HuH-7.5 (cell line): ENCODE data around the gene JAKMIP2.
"Not testable (repeated sequence)": the region's sequence is repeated elsewhere in the genome, so short reads cannot be mapped to it uniquely, and the experiment has no call there.

Source experiments
- DNase-seq: peaks from one replicate; pipeline ENCODE4 v3.0.0; 2011; ENCODE audit warnings: low spot score

The JAKMIP2 gene

DNA sequence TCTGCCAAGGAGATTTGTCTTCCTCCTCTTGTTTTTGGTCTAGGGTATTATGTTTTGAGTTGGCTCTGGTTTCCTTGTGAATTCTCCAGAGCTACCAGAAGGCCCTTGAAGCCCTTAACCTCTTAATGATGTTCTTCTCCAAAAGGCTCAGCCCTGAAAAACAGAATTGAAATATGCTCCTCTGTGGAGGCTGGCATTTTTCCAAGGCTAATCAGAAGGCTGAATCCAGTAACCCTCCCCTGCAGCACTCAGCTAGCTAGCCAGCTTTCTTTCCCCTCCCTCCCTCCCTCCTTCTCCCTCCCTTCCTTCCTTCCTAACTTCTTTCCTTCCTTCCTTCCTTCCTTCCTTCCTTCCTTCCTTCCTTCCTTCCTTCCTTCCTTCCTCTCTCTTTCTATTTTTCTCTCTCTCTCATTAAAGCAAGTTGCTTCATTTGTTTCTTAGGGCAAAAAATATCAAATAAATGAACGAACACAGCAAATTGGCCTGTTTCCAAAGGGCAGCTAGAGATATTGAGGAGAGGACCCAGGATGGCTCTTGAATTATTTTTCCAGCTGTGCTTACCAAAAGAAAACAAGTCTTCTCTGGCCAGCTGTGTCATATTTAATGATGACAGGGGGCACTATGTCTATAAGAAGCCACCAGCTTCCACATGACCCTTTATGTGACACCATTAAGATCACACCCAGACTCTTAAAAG lies 38.7 kb downstream of the JAKMIP2 start:
- no peak for DNase-seq

- no peak for DNase-seq
Measured at GRCh38 chr5:147743012-147743411, 39.5 kb downstream of the JAKMIP2 start.

- no peak for DNase-seq
Measured at GRCh38 chr5:147742151-147742550, 40.4 kb downstream of the JAKMIP2 start.

- no peak for DNase-seq
Measured at GRCh38 chr5:147740864-147741263, 41.7 kb downstream of the JAKMIP2 start.

GRCh38 chr5:147737921-147738320 lies 44.6 kb downstream of the JAKMIP2 start:
- DNase-seq: no peak

DNA sequence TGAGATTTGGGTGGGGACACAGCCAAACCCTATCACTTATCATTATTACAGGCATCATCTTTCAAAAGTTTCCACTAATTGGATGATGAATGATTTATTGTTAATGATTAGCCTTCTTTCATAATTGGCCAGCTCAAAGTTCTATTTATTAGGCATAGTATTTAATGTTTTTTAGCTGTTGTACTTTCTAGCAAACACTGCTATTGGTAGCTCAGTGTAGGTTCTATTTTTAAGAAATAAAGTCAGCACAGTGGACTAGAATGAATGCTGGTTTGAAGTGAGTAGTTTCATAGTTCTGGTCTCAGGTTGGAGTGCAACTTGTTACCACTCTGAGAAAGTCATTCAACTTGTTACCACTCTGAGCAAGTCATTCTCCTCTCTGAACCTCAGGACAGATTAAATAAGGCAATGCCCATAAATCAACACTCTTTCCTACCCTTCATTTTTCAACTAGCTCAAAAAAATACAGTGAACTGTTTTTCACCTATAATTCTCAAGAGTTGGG lies 46.9 kb downstream of the JAKMIP2 start:
- no peak for DNase-seq

DNA sequence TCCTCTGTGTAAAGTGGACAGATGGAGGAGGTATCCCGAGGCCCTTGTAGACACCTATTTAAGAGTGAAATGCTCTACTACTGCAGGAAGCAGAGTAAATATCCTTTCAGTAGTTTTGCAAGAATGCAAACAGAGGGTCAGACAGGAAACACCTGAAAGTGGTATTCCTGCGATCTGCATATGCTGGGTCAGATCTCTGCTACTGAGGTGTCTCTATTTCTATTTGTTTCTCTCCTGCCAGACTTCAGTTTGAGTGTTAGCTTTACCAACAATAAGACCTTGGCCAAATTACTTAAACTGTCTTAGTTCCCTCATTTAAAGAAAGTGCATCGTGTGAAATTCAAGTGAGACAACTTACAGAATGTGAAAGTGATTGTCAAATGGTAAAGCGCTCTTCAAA lies 47.6 kb downstream of the JAKMIP2 start:
- peak; percentile 18 for DNase-seq

- DNase-seq: no peak
Measured at GRCh38 chr5:147733075-147733474, 49.5 kb downstream of the JAKMIP2 start.

GRCh38 chr5:147732291-147732883 lies 50.1 kb downstream of the JAKMIP2 start:
- no peak for DNase-seq

DNA sequence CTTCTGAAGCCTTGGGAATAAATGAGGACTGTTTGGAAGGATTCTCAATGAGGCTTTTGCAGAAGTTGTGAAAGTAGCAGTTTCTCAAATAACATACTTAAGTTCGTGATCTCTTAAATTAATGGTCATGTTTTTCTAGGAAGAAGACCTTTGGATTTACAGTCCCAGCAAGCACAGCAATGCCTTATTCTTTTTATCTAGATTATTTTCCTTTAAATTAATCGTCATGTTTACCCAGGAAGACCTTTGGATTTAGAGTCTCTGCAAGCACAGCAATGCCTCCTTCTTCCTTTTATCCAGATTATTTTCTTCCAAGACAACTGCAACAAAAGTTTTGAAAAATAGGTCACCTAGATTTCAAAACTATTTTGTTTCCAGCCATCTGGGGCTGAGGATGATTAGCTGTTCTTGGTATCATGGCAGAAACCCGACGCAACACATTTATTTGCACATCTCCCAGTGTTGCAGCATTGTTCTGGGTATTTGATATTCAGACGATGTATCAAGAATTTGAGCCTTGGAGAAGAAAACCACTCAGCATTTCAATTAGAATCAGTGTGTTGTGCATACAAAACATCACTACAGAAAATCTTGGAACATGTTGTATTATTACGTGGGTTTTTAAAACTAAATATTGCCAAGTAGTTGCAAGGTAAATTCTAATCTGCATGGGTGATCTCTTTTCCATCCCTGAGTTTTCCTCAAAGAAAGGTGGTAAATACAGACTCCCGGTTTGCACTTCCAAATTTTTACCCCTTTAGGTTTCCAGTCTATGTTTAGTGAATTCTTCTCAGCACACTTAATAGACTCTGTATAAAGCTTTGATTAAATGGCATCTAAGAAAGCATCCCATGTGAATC lies 50.9 kb downstream of the JAKMIP2 start:
- DNase-seq: no peak

GRCh38 chr5:147727200-147727599 lies 55.3 kb downstream of the JAKMIP2 start:
- DNase-seq: no peak

GRCh38 chr5:147721191-147721960 lies 61.2 kb downstream of the JAKMIP2 start:
- not testable (repeated sequence) for DNase-seq

DNA sequence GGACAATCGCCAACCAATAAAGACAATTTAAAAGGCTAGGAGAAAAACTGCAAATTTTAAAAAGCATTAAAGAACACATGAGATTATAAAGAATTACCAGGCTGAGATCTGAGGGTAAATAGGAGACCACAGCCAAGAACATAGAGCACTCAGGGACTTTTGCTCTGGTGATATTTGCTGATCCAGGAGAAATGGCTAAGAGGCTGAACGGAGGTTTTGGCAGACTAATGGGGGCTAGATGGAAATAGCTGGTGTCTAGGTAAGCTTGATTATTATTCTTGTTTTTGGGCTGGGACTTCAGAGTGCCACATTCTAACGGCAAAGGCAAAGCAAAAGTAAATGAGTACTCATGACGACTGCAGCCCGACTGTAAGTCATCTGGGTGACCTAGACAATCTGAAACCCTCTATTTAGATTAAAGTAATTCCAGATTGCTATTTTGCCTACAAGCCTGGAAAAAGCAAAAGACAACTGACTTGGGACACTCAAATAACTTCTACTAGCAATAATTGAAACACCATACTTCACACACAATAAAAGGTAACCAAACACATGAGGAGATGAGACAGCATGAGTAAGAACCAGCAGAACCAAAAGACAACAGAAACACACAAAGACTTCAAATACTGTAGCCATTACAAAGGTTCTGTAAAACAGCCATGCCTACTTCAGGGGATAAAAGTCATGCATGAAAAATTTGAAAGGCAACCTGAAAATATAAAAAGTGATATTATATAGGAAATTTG lies 68.8 kb downstream of the JAKMIP2 start:
- no peak for DNase-seq

DNA sequence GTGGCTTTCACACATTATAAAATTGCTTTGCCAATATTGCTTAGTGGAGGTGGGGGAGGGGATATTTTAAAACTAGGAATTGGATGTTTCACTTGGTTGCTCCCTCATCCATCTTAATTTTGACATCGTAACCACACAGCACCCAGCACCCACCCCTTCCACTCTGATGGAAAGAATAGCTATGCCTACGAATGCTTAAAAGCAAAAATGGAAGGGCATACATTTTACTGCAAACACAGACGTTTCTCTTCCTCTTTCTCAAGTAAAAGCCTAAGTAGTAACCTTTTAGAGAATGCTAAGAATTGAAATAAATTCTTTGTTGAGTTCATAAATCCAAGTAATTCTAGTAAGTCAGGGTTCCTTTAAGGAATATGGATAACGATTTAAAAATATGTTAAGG lies 69.9 kb downstream of the JAKMIP2 start:
- DNase-seq: no peak

- DNase-seq: no peak
Measured at GRCh38 chr5:147712019-147712418, 70.5 kb downstream of the JAKMIP2 start.

DNA sequence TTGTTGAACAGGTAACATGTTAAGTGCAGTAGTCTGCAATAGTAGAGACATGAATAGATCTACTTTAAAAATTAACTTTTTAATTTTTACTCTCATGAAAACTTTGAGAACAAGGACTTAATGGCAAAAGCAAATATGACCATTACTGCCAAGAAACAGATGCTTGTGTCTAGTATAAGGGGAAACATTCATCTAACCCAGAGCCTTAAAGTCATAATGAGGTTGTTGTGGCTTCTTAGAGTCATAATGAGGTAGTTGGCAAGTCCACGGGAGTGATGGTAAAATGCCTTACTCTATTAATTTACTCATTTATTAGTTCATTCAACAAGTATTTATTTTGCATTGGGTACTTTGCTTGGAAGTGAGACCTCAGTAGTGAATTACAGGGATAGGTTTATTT lies 71.5 kb downstream of the JAKMIP2 start:
- DNase-seq: no peak

DNA sequence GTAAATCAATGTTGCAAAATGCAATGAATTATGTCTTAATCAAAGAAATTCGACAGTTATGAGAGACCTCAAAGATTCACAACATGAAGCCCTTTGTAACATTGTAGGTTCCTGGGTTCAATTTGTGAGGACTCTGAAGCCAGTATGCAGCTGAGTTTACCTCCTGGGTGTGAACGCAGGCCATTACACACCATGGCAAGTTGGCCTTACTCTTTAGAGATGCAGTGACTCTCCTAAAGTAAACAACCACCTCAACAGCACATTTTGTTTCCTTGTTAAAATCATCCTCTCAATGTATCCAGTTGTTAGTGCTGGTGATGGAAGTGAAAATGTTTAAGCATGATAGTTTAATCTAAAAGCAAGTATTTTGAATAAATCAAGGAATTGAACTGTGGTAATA lies 73.8 kb downstream of the JAKMIP2 start:
- DNase-seq: no peak

DNA sequence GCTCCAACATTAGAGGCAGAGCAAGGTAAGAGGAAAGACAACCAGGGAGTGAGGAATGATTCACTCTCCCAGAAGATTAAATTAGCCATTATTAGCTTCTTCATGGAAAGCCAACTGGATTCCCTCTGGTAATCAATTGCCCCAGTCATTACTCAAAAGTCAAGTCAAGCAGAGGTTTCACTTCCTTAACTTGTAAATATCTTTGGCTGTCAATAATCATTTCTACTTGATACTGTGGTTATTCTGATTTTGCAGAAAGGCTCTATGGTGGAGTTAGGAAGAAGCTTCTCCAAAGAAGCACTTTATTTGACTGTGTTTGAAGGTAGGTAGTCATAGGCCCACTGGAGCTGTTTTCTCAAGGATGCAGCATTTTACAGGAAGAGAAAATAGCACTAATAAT lies 78.0 kb downstream of the JAKMIP2 start:
- DNase-seq: no peak

DNA sequence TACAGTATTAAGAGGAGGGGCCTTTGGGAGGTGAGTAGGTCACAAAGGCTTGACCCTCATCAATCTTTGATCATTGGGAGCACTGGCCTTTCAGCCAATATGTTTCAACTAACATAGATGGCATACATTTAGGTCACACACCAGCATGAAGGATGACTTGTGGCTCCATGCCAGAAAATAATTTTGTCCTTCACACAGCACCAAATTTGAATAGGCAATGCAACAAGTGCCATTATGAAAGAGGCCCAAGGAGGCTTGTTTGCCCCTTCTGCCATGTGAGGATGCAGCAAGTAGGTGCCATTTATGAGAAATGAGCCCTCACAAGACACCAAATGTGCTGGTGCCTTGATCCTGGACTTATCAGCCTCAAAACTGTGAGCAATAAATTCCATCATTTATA lies 81.1 kb downstream of the JAKMIP2 start:
- no peak for DNase-seq

- DNase-seq: no peak
Measured at GRCh38 chr5:147699496-147700088, 82.9 kb downstream of the JAKMIP2 start.

DNA sequence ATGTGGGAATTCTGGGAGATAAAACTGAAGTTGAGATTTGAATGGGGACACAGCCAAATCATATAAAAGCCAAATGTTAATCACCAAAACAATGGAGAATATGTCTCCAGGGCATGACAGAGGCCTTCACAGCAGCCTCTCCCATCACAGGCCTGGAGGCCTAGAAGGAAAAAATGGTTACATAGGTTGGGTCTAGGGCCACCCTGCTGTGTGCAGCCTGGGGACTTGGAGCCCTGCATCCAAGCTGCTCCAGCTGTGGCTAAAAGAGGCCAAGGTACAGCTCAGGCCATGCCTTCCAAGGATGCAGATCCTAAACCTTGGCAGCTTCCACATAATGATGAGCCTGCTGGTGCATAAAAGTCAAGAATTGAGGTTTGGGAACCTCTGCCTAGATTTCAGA lies 85.1 kb downstream of the JAKMIP2 start:
- no peak for DNase-seq
